ENCODE measurements around the gene RXRB.
A peak's percentile ranks its signal among the peaks of the same experiment; 100 is the strongest.

RXRB gene

GRCh38 chr6:33211666-33212422 is 11.4 kb upstream of the RXRB start:
- DNase-seq: no peak

- DNase-seq: no peak
These were observed 10.7 kb upstream of the RXRB start for GRCh38 chr6:33211136-33211535.

GRCh38 chr6:33209856-33210255 is 9.4 kb upstream of the RXRB start:
- no peak for DNase-seq

- DNase-seq: peak; percentile 46
These were observed 7.9 kb upstream of the RXRB start, which contains the start of gene RING1 for GRCh38 chr6:33208091-33208967. RING1 (plus strand) TSS chr6:33208500; CDS start chr6:33208823, 323 bp downstream.

- peak; percentile 36 for DNase-seq
These were observed 7.2 kb upstream of the RXRB start for GRCh38 chr6:33207552-33208090.

GRCh38 chr6:33206864-33207551 is 6.5 kb upstream of the RXRB start:
- no peak for DNase-seq

GRCh38 chr6:33206027-33206863 is 5.8 kb upstream of the RXRB start:
- DNase-seq: no peak

- no peak for DNase-seq
These were observed 4.9 kb upstream of the RXRB start for GRCh38 chr6:33205191-33206026.

- peak; percentile 62 for DNase-seq
These were observed 4.1 kb upstream of the RXRB start, which contains the start of gene HSD17B8 for GRCh38 chr6:33204415-33205190. HSD17B8 (plus strand) TSS chr6:33204655; CDS start chr6:33204669, 14 bp downstream.

- DNase-seq: no peak
These were observed 3.6 kb upstream of the RXRB start for GRCh38 chr6:33204165-33204414.

GRCh38 chr6:33203443-33204164 is 3.1 kb upstream of the RXRB start:
- no peak for DNase-seq

GRCh38 chr6:33202799-33203198 is 2.3 kb upstream of the RXRB start:
- no peak for DNase-seq

GRCh38 chr6:33201935-33202334 is 1.5 kb upstream of the RXRB start:
- DNase-seq: no peak

GRCh38 chr6:33201147-33201545 is 681 bp upstream of the RXRB start:
- no peak for DNase-seq

- DNase-seq: no peak
These were observed 712 bp downstream of the RXRB start for GRCh38 chr6:33199687-33200218.

- DNase-seq: no peak
These were observed 1.5 kb downstream of the RXRB start for GRCh38 chr6:33198853-33199436.

GRCh38 chr6:33198159-33198852 is 2.2 kb downstream of the RXRB start:
- DNase-seq: no peak

- DNase-seq: peak; percentile 32
These were observed 2.9 kb downstream of the RXRB start for GRCh38 chr6:33197431-33198048.

Measured in amniotic stem cell (primary cell).